K562 (cell line): ENCODE measurements around the gene PTPRG. TPM values are rescaled to one million over a fixed set of nuclear protein-coding genes. Genes with fewer than 3 reads are reported as not detected.

Source experiments
- HDAC3 ChIP-seq: fragments of 450-650 bp; IDR thresholded peaks from 2 replicates; pipeline ENCODE4 v1.6.1; 2018; ENCODE audit warnings: borderline replicate concordance, mild to moderate bottlenecking, moderate library complexity; ENCODE audit not compliant: partially characterized antibody
- ZNF696 ChIP-seq: fragments of 250-450 bp; sonication (Bioruptor Pico); conservative IDR thresholded peaks from 2 replicates; pipeline ENCODE4 v1.4.0; 2020; ENCODE audit warnings: mild to moderate bottlenecking, moderate library complexity
- polyA plus RNA-seq, 8 experiments: library from polyadenylated mRNA; depleted of rRNA in 4 of 8; stranded (reverse) in 5 of 8; unstranded in 3 of 8; fragments of >200 nt; fragmentation: Nextera tagmentation in 2 of 8; fragmentation: Illumina TruSeq in 1 of 8; extraction: Ambion mirVana in 2 of 8; extraction: Trizol in 1 of 8; gene quantifications; 2 replicates each; pipeline versions ENCODE4 v1.2.1 to v1.2.3, GENCODE V29; 2011 to 2014; ENCODE audit warnings: inconsistent platforms in 1 of 8, missing spikeins in 1 of 8
- total RNA-seq, 7 experiments: library from RNA; depleted of rRNA in 6 of 7; stranded (reverse); fragments of >200 nt in 6 of 7; fragmentation: Illumina TruSeq in 2 of 7; extraction: Trizol in 2 of 7; gene quantifications; 2 replicates each; pipeline versions ENCODE4 v1.2.1 to v1.2.3, GENCODE V29; 2011 to 2021; ENCODE audit warnings: low replicate concordance in 1 of 7
- TF ChIP-seq, protein P1 (sequence below): fragments of 450-650 bp; IDR thresholded peaks from 2 replicates; pipeline ENCODE4 v1.6.1; 2016; ENCODE audit warnings: mild to moderate bottlenecking, moderate library complexity
- TF ChIP-seq, protein P2 (sequence below): fragments of 250-450 bp; sonication (Bioruptor Pico); IDR thresholded peaks from 2 replicates; pipeline ENCODE4 v1.4.0; 2020; ENCODE audit warnings: mild to moderate bottlenecking, moderate library complexity

PTPRG gene
- total and polyA plus RNA-seq, 9 of the 15 experiments (the other 6 are each of a cell fraction or from before 2014, with no cell fraction given) = 0.16 TPM; not detected in 8

DNA sequence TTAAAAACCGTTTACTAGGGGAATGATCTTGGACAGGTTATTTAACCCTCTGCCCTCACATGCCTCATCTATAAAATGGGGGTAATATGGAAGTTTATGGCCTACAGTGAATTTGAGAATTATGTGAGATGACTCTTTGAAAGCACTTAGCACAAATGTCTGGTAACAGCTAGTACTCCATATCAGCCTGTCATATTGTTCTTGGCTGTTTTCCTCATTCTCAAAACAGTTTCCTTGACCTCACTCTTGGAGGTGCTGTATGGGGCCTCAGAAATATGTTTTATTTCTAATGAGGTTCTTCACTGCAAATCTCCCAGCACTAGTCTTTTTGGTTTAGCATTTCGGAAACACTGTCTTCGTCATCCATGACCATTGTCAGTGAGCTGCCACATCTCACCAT, 413.8 kb downstream of the PTPRG start (continued):
- TF ChIP-seq, protein P1, sequence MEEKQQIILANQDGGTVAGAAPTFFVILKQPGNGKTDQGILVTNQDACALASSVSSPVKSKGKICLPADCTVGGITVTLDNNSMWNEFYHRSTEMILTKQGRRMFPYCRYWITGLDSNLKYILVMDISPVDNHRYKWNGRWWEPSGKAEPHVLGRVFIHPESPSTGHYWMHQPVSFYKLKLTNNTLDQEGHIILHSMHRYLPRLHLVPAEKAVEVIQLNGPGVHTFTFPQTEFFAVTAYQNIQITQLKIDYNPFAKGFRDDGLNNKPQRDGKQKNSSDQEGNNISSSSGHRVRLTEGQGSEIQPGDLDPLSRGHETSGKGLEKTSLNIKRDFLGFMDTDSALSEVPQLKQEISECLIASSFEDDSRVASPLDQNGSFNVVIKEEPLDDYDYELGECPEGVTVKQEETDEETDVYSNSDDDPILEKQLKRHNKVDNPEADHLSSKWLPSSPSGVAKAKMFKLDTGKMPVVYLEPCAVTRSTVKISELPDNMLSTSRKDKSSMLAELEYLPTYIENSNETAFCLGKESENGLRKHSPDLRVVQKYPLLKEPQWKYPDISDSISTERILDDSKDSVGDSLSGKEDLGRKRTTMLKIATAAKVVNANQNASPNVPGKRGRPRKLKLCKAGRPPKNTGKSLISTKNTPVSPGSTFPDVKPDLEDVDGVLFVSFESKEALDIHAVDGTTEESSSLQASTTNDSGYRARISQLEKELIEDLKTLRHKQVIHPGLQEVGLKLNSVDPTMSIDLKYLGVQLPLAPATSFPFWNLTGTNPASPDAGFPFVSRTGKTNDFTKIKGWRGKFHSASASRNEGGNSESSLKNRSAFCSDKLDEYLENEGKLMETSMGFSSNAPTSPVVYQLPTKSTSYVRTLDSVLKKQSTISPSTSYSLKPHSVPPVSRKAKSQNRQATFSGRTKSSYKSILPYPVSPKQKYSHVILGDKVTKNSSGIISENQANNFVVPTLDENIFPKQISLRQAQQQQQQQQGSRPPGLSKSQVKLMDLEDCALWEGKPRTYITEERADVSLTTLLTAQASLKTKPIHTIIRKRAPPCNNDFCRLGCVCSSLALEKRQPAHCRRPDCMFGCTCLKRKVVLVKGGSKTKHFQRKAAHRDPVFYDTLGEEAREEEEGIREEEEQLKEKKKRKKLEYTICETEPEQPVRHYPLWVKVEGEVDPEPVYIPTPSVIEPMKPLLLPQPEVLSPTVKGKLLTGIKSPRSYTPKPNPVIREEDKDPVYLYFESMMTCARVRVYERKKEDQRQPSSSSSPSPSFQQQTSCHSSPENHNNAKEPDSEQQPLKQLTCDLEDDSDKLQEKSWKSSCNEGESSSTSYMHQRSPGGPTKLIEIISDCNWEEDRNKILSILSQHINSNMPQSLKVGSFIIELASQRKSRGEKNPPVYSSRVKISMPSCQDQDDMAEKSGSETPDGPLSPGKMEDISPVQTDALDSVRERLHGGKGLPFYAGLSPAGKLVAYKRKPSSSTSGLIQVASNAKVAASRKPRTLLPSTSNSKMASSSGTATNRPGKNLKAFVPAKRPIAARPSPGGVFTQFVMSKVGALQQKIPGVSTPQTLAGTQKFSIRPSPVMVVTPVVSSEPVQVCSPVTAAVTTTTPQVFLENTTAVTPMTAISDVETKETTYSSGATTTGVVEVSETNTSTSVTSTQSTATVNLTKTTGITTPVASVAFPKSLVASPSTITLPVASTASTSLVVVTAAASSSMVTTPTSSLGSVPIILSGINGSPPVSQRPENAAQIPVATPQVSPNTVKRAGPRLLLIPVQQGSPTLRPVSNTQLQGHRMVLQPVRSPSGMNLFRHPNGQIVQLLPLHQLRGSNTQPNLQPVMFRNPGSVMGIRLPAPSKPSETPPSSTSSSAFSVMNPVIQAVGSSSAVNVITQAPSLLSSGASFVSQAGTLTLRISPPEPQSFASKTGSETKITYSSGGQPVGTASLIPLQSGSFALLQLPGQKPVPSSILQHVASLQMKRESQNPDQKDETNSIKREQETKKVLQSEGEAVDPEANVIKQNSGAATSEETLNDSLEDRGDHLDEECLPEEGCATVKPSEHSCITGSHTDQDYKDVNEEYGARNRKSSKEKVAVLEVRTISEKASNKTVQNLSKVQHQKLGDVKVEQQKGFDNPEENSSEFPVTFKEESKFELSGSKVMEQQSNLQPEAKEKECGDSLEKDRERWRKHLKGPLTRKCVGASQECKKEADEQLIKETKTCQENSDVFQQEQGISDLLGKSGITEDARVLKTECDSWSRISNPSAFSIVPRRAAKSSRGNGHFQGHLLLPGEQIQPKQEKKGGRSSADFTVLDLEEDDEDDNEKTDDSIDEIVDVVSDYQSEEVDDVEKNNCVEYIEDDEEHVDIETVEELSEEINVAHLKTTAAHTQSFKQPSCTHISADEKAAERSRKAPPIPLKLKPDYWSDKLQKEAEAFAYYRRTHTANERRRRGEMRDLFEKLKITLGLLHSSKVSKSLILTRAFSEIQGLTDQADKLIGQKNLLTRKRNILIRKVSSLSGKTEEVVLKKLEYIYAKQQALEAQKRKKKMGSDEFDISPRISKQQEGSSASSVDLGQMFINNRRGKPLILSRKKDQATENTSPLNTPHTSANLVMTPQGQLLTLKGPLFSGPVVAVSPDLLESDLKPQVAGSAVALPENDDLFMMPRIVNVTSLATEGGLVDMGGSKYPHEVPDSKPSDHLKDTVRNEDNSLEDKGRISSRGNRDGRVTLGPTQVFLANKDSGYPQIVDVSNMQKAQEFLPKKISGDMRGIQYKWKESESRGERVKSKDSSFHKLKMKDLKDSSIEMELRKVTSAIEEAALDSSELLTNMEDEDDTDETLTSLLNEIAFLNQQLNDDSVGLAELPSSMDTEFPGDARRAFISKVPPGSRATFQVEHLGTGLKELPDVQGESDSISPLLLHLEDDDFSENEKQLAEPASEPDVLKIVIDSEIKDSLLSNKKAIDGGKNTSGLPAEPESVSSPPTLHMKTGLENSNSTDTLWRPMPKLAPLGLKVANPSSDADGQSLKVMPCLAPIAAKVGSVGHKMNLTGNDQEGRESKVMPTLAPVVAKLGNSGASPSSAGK = no peak
- TF ChIP-seq, protein P2, sequence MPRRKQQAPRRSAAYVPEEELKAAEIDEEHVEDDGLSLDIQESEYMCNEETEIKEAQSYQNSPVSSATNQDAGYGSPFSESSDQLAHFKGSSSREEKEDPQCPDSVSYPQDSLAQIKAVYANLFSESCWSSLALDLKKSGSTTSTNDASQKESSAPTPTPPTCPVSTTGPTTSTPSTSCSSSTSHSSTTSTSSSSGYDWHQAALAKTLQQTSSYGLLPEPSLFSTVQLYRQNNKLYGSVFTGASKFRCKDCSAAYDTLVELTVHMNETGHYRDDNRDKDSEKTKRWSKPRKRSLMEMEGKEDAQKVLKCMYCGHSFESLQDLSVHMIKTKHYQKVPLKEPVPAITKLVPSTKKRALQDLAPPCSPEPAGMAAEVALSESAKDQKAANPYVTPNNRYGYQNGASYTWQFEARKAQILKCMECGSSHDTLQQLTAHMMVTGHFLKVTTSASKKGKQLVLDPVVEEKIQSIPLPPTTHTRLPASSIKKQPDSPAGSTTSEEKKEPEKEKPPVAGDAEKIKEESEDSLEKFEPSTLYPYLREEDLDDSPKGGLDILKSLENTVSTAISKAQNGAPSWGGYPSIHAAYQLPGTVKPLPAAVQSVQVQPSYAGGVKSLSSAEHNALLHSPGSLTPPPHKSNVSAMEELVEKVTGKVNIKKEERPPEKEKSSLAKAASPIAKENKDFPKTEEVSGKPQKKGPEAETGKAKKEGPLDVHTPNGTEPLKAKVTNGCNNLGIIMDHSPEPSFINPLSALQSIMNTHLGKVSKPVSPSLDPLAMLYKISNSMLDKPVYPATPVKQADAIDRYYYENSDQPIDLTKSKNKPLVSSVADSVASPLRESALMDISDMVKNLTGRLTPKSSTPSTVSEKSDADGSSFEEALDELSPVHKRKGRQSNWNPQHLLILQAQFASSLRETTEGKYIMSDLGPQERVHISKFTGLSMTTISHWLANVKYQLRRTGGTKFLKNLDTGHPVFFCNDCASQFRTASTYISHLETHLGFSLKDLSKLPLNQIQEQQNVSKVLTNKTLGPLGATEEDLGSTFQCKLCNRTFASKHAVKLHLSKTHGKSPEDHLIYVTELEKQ (CRISPR knock-in tag) = no peak
- no peak for TF ChIP-seq ZNF696 (CRISPR knock-in tag)
- no peak for TF ChIP-seq HDAC3
